ENCODE measurements around the gene TTI1. TPM values are rescaled to one million over a fixed set of nuclear protein-coding genes. Genes with fewer than 3 reads are reported as not detected.

The TTI1 gene
- total and polyA plus RNA-seq, 9 of the 15 experiments (the other 6 are each of a cell fraction or from before 2014, with no cell fraction given): 9.8 to 55.1 (median 39.4) TPM

GRCh38 chr20:38054647-38055046 lies 21.4 kb upstream of the TTI1 start:
- no peak overlapping the region for H3K9ac ChIP-seq (ENCODE audit: insufficient read depth in 1 of 2, low read depth in 2 of 2, low read length in 2 of 2)
- intact Hi-C loops (cut with micrococcal nuclease): no loop called here
- no peak for FAIRE-seq

GRCh38 chr20:38052870-38053269 lies 19.6 kb upstream of the TTI1 start:
- Histone ChIP-seq H3K4me1 (replicated peaks in 1 of 2; ENCODE audit: control insufficient read depth in 2 of 2, insufficient read depth in 2 of 2, low read length in 2 of 2) (no peaks in the 10 kb centered on the region; a peak in 1 of 5 replicates), H3K36me3 (ENCODE audit: control insufficient read depth, insufficient read depth, low read length) (peaks cover 75% of the 10 kb centered on the region), H3K9ac (ENCODE audit: insufficient read depth in 1 of 2, low read depth in 2 of 2, low read length in 2 of 2) (no peak overlapping the region), H2AFZ (ENCODE audit: low read depth, low read length) (no peak overlapping the region), H4K20me1 (replicated peaks; ENCODE audit: control insufficient read depth, insufficient read depth, low read length) (peaks cover 3% of the 10 kb centered on the region; the same call in 1 of the 2 replicates), H3K9me3 (replicated peaks; ENCODE audit: control insufficient read depth, insufficient read depth, low read depth, low read length) (no peaks in the 10 kb centered on the region), H3K27me3 (ENCODE audit: control insufficient read depth in 2 of 2, insufficient read depth in 2 of 2, low read length in 2 of 2) (no peaks in the 10 kb centered on the region), H3K79me2 (ENCODE audit: control insufficient read depth, insufficient read depth, low read length) (peaks cover 58% of the 10 kb centered on the region), H3K9me1 (ENCODE audit: control insufficient read depth, insufficient read depth, low read length) (no peaks in the 10 kb centered on the region), H3K4me2 (ENCODE audit: insufficient read depth, low read length) (no peak overlapping the region), H3K4me3 (no peak overlapping the region), H3K27ac (ENCODE audit: extremely low read depth, low read depth, low read length) (no peak overlapping the region)
- 61% methylated on average over 2 of the region's 2 CpGs for WGBS (ENCODE audit: insufficient coverage, low coverage, missing lambda C conversion rate)
- ATAC-seq: no peak
- intact Hi-C loops (cut with micrococcal nuclease) (no loop called here), in situ Hi-C loops (cut with MboI) (no loop called here)
- DNase-seq (ENCODE audit: extremely low read depth in 1 of 4, low spot score in 3 of 4): no peak
- ChIA-PET CTCF (ENCODE audit: low intra/inter-chr PET ratio) (no interaction called here), POLR2A (interaction anchor here (0.9 to 2.5 kb wide), 4 partner anchors 10 to 61 kb away, joined by 3 to 8 read pairs (median 4); no protein-coding TSS in a partner anchor)
- BruUV-seq (replicated peaks): no TSS peak
- FAIRE-seq: no peak
- TF ChIP-seq, protein P1, sequence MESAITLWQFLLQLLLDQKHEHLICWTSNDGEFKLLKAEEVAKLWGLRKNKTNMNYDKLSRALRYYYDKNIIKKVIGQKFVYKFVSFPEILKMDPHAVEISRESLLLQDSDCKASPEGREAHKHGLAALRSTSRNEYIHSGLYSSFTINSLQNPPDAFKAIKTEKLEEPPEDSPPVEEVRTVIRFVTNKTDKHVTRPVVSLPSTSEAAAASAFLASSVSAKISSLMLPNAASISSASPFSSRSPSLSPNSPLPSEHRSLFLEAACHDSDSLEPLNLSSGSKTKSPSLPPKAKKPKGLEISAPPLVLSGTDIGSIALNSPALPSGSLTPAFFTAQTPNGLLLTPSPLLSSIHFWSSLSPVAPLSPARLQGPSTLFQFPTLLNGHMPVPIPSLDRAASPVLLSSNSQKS (CRISPR knock-in tag; IDR thresholded peaks at IDR 0.05): no peak

More at GRCh38 chr20:38054647-38055046, 21.4 kb upstream of the TTI1 start:
- H3K27ac ChIP-seq (ENCODE audit: extremely low read depth, low read depth, low read length): no peak overlapping the region
- in situ Hi-C loops (cut with MboI): loop anchor here (5.0 kb wide), 1 partner anchor 158 kb away; no protein-coding TSS in a partner anchor
- no peak overlapping the region for H3K4me3 ChIP-seq
- no peak overlapping the region for H2AFZ ChIP-seq (ENCODE audit: low read depth, low read length)
- no peaks in the 10 kb centered on the region for H3K27me3 ChIP-seq (ENCODE audit: control insufficient read depth in 2 of 2, insufficient read depth in 2 of 2, low read length in 2 of 2)
- DNase-seq (ENCODE audit: extremely low read depth in 1 of 4, low spot score in 3 of 4) (no peak), ATAC-seq (no peak)
- H3K4me2 ChIP-seq (ENCODE audit: insufficient read depth, low read length): no peak overlapping the region
- BruUV-seq (replicated peaks): no TSS peak
- WGBS (ENCODE audit: insufficient coverage, low coverage, missing lambda C conversion rate): 88% methylated on average over 2 of the region's 2 CpGs
- CTCF ChIA-PET (ENCODE audit: low intra/inter-chr PET ratio): no interaction called here
- H3K36me3 ChIP-seq (ENCODE audit: control insufficient read depth, insufficient read depth, low read length): peaks cover 78% of the 10 kb centered on the region
- H4K20me1 ChIP-seq (replicated peaks; ENCODE audit: control insufficient read depth, insufficient read depth, low read length): peaks cover 3% of the 10 kb centered on the region; the same call in 1 of the 2 replicates
- H3K9me1 ChIP-seq (ENCODE audit: control insufficient read depth, insufficient read depth, low read length): no peaks in the 10 kb centered on the region
- TF ChIP-seq ZNF408 (CRISPR knock-in tag; IDR thresholded peaks at IDR 0.05; ENCODE audit: low read depth) (no peak), ZNF121 (CRISPR knock-in tag; conservative IDR thresholded peaks at IDR 0.05) (no peak)
- POLR2A ChIA-PET: interaction anchor here (1.3 kb wide), 1 partner anchor 17 kb away, joined by 4 read pairs; no protein-coding TSS in a partner anchor
- no peaks in the 10 kb centered on the region for H3K9me3 ChIP-seq (replicated peaks; ENCODE audit: control insufficient read depth, insufficient read depth, low read depth, low read length)
- H3K4me1 ChIP-seq (replicated peaks in 1 of 2; ENCODE audit: control insufficient read depth in 2 of 2, insufficient read depth in 2 of 2, low read length in 2 of 2): no peaks in the 10 kb centered on the region; a peak in 1 of 5 replicates
- H3K79me2 ChIP-seq (ENCODE audit: control insufficient read depth, insufficient read depth, low read length): peaks cover 56% of the 10 kb centered on the region
